ENCODE data around the gene ADM5. TPM values are rescaled to one million over a fixed set of nuclear protein-coding genes. Genes with fewer than 3 reads are reported as not detected.
"Not testable (repeated sequence)": the region's sequence is repeated elsewhere in the genome, so short reads cannot be mapped to it uniquely, and the experiment has no call there.

ADM5 gene
- total RNA-seq, 2 experiments from 2014 or later = 4.1 to 4.3 TPM

DNA sequence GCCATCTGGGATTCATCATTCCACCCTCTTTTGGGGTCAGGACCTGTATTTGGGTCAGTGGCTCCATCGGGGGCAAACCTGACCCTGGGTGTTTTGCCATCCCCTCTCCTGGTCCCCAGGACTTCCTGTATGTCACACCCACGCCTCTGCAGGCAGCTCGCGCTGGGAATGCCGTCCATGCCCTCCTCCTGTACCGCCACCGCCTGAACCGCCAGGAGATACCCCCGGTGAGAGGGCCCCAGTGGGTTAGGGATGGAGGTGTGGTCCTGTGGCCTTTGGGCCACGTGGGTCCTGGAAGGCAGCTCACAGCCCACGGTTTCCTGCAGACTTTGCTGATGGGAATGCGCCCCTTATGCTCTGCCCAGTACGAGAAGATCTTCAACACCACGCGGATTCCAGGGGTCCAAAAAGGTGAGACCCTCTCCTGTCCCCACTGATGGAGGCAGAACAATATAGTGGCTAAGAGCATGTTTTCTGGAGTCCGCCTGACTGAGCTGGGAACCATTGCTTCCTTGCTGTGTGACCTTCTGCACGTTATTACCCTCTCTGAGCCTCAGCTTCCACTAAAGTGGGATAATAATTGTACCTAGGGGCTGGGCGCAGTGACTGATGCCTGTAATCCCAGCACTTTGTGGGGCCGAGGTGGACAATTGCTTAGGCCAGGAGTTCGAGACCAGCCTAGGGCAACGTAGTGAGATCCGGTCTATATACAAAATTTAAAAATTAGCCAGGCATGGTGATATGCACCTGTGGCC lies 15.7 kb downstream of the ADM5 start:
- Mint-ChIP-seq H3K27ac (no peak overlapping the region), H3K36me3 (no peaks in the 10 kb centered on the region), H3K27me3 (peaks cover 4% of the 10 kb centered on the region), H3K4me1 (no peaks in the 10 kb centered on the region), H3K4me3 (no peak overlapping the region), H3K9me3 (no peaks in the 10 kb centered on the region)
- ATAC-seq (ENCODE audit: low read depth) (no peak), DNase-seq (no peak)
- POLR2A ChIA-PET = interaction anchor here (0.5 kb wide), 1 partner anchor 17 kb away, joined by 4 read pairs; no protein-coding TSS in a partner anchor

- ATAC-seq (ENCODE audit: low read depth) (no peak), DNase-seq (no peak)
- no peaks in the 10 kb centered on the region for H3K9me3 Mint-ChIP-seq
- H3K4me3 Mint-ChIP-seq = no peak overlapping the region
- POLR2A ChIA-PET = no interaction called here
- H3K4me1 Mint-ChIP-seq = no peaks in the 10 kb centered on the region
- no peak overlapping the region for H3K27ac Mint-ChIP-seq
- H3K36me3 Mint-ChIP-seq = no peaks in the 10 kb centered on the region
- H3K27me3 Mint-ChIP-seq = peaks cover 7% of the 10 kb centered on the region
Measured at GRCh38 chr19:49705919-49706318, 16.5 kb downstream of the ADM5 start.

- Mint-ChIP-seq H3K27me3 (peaks cover 6% of the 10 kb centered on the region), H3K36me3 (no peaks in the 10 kb centered on the region), H3K9me3 (no peaks in the 10 kb centered on the region), H3K4me1 (no peaks in the 10 kb centered on the region), H3K27ac (no peak overlapping the region), H3K4me3 (no peak overlapping the region)
- no peak for DNase-seq
- POLR2A ChIA-PET = no interaction called here
- ATAC-seq (ENCODE audit: low read depth) = no peak
Measured at GRCh38 chr19:49710372-49710951, 21.1 kb downstream of the ADM5 start.

DNA sequence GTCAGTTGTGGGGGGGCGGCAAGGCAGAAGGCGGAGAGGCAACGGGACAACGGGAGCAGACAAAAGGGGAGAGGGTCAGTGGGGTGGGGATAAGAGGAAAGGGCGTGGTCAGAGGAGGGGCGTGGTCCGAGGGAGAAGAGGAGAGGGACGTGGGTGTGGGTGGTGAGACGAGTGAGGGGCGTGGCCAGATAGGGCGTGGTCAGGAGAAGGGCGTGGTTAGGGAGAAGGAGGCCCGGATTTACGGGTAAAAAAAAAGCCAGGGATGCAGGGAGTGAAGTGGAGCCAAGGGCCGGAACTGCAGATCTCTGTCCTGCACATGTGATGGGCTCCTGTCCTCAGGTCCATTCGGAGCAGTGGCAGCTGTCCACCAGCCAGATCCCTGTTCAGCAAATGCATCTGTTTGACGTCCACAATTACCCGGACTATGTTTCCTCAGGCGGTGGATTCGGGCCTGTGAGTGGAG lies 23.0 kb downstream of the ADM5 start:
- H3K27ac Mint-ChIP-seq = no peak overlapping the region
- no peak for DNase-seq
- no peak for ATAC-seq (ENCODE audit: low read depth)
- H3K4me1 Mint-ChIP-seq = peaks cover 4% of the 10 kb centered on the region
- no peak overlapping the region for H3K4me3 Mint-ChIP-seq
- no peaks in the 10 kb centered on the region for H3K9me3 Mint-ChIP-seq
- POLR2A ChIA-PET = no interaction called here
- H3K36me3 Mint-ChIP-seq = no peaks in the 10 kb centered on the region
- peaks cover 6% of the 10 kb centered on the region for H3K27me3 Mint-ChIP-seq

DNA sequence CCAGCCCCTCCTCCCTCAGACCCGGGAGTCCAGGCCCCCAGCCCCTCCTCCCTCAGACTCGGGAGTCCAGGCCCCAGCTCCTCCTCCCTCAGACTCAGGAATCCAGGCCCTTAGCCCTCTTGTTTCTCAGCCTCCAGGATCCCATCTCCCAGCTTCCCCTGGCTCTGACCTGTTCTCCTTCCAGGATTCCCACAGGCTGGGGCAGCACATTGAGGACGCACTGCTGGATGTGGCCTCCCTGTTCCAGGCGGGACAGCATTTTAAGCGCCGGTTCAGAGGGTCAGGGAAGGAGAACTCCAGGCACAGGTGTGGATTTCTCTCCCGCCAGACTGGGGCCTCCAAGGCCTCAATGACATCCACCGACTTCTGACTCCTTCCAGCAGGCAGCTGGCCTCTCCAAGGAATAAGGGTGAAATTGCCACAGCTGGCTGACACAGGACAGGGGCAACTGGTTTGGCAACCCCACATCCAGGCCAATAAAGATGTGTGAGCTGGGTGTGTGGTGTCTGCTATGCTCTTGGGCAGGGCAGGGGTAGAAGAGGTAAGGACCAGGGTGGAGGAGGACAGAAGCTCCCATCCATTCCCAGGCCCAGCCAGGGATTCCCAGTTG lies 23.9 kb downstream of the ADM5 start:
- Mint-ChIP-seq H3K4me1 (peaks cover 6% of the 10 kb centered on the region), H3K27me3 (peaks cover 6% of the 10 kb centered on the region), H3K36me3 (no peaks in the 10 kb centered on the region), H3K9me3 (no peaks in the 10 kb centered on the region), H3K27ac (no peak overlapping the region), H3K4me3 (no peak overlapping the region)
- DNase-seq (no peak), ATAC-seq (ENCODE audit: low read depth) (no peak)
- POLR2A ChIA-PET = no interaction called here

DNA sequence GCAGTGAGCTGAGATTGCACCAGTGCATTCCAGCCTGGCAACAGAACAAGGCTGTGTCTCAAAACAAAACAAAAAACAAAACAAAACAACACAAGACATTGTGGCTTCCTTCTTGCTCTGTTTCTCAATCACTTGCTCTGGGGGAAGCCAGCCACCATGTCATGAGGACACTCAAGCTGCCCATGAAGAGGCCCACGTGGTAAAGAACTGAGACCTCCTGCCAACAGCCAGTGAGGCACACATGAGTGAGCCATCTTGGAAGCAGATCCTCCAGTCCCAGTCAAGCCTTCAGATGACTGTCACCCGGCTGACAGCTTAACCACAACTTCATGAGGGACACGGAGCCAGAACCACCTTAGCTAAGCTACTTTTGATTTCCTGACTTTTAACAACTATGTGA lies 26.8 kb downstream of the ADM5 start:
- ATAC-seq (ENCODE audit: low read depth) = no peak
- POLR2A ChIA-PET = interaction anchor here (1.3 kb wide), 1 partner anchor 103 kb away, joined by 4 read pairs; the partner anchor contains the start of gene MED25
- no peak overlapping the region for H3K27ac Mint-ChIP-seq
- H3K4me3 Mint-ChIP-seq = no peak overlapping the region
- no peak for DNase-seq
- H3K27me3 Mint-ChIP-seq = peaks cover 2% of the 10 kb centered on the region
- H3K4me1 Mint-ChIP-seq = peaks cover 8% of the 10 kb centered on the region
- no peaks in the 10 kb centered on the region for H3K36me3 Mint-ChIP-seq
- no peaks in the 10 kb centered on the region for H3K9me3 Mint-ChIP-seq

- Mint-ChIP-seq H3K4me3 (peak overlapping the region; percentile 35), H3K9me3 (no peaks in the 10 kb centered on the region), H3K27me3 (no peaks in the 10 kb centered on the region), H3K36me3 (no peaks in the 10 kb centered on the region), H3K27ac (peak overlapping the region; percentile 54), H3K4me1 (peaks cover 8% of the 10 kb centered on the region)
- POLR2A ChIA-PET = interaction anchor here (1.6 to 2.2 kb wide), 2 partner anchors 42 to 129 kb away, joined by 4 to 5 read pairs; partner anchors contain the start of gene PRMT1
- DNase-seq (no peak), ATAC-seq (ENCODE audit: low read depth) (no peak)
Measured at GRCh38 chr19:49718511-49718910, 29.1 kb downstream of the ADM5 start.

- Mint-ChIP-seq H3K4me3 (no peak overlapping the region), H3K9me3 (no peaks in the 10 kb centered on the region), H3K27ac (peak overlapping the region; percentile 24), H3K36me3 (no peaks in the 10 kb centered on the region), H3K4me1 (peaks cover 8% of the 10 kb centered on the region), H3K27me3 (no peaks in the 10 kb centered on the region)
- POLR2A ChIA-PET = interaction anchor here (2.2 kb wide), 1 partner anchor 129 kb away, joined by 5 read pairs; no protein-coding TSS in a partner anchor
- no peak for DNase-seq
- no peak for ATAC-seq (ENCODE audit: low read depth)
Measured at GRCh38 chr19:49718991-49719390, 29.6 kb downstream of the ADM5 start.

GRCh38 chr19:49719420-49719819 lies 30.0 kb downstream of the ADM5 start:
- not testable (repeated sequence) for H3K36me3 Mint-ChIP-seq; H3K27ac Mint-ChIP-seq; H3K4me1 Mint-ChIP-seq; DNase-seq; H3K9me3 Mint-ChIP-seq; H3K27me3 Mint-ChIP-seq; ATAC-seq (ENCODE audit: low read depth); H3K4me3 Mint-ChIP-seq
- POLR2A ChIA-PET = interaction anchor here (0.7 kb wide), 1 partner anchor 132 kb away, joined by 4 read pairs; the partner anchor contains the start of gene PTOV1

DNA sequence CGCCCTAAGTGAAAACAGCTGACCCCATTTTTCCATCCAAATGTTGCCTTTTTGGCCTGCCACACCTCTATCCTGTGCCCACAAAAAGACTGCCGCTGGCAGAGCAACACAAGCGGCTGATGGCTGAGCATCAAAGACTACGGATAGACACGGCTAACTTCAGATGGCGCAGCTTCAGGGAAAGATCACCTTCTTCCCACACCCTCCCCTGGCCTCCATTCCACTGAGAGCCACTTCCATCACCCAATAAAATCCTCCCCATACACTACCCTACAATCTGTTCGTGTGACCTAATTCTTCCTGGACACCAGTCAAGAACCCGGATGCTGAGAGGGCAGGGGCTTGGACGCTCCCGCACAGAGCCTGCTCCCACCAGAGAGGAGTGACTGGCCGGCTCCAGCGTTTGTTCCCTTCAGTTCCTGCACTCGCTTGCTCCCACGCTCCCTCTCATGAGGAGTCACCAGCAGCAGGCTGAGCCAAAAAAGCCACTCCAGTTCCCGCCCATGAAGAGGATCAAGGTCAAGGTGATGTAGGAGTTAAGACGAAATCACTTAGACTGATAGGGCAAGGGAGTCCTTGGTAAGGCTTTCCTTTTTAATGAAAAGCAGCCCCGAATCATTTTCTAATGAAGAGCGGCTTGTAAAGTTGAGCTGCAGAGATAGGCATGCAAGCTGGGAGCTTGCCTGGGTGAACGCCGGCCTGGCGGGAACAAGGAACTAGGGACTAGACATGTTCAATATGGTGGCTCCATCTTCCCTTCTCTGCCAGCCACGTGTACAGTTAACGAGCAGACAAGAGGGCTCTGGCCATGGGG lies 38.0 kb downstream of the ADM5 start:
- POLR2A ChIA-PET = no interaction called here
- Mint-ChIP-seq H3K36me3 (no peaks in the 10 kb centered on the region), H3K9me3 (no peaks in the 10 kb centered on the region), H3K4me3 (no peak overlapping the region), H3K27me3 (no peaks in the 10 kb centered on the region), H3K27ac (no peak overlapping the region), H3K4me1 (peaks cover 3% of the 10 kb centered on the region)
- ATAC-seq (ENCODE audit: low read depth) = no peak
- no peak for DNase-seq

DNA sequence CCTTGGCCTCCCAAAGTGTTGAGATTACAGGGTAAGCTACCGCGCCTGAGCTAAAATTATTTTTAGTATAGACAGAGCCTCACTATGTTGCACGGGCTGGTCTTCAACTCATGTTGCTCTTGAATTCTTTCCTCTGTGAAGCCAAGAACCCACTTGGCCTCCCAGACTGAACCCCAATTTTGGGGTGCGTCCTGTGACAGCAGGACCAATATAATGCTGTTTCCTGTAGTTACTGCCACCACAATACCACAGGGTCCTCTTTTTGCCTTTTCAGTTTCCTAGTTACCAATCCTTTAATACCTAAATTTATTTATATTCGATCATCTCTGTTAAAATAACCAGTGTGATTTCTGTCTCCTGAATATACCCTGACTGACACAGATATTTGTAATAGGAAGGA lies 40.8 kb downstream of the ADM5 start:
- Mint-ChIP-seq H3K27ac (no peak overlapping the region), H3K27me3 (no peaks in the 10 kb centered on the region), H3K9me3 (no peaks in the 10 kb centered on the region), H3K36me3 (no peaks in the 10 kb centered on the region), H3K4me3 (no peak overlapping the region), H3K4me1 (peaks cover 3% of the 10 kb centered on the region)
- ATAC-seq (ENCODE audit: low read depth) (no peak), DNase-seq (no peak)
- POLR2A ChIA-PET = interaction anchor here (0.6 kb wide), 1 partner anchor 39 kb away, joined by 3 read pairs; the partner anchor contains the start of gene CPT1C

GRCh38 chr19:49738268-49738667 lies 48.9 kb downstream of the ADM5 start:
- DNase-seq = no peak
- Mint-ChIP-seq H3K9me3 (no peaks in the 10 kb centered on the region), H3K27me3 (no peaks in the 10 kb centered on the region), H3K4me3 (no peak overlapping the region), H3K36me3 (peaks cover 2% of the 10 kb centered on the region), H3K4me1 (peaks cover 5% of the 10 kb centered on the region), H3K27ac (no peak overlapping the region)
- POLR2A ChIA-PET = no interaction called here
- ATAC-seq (ENCODE audit: low read depth) = no peak

DNA sequence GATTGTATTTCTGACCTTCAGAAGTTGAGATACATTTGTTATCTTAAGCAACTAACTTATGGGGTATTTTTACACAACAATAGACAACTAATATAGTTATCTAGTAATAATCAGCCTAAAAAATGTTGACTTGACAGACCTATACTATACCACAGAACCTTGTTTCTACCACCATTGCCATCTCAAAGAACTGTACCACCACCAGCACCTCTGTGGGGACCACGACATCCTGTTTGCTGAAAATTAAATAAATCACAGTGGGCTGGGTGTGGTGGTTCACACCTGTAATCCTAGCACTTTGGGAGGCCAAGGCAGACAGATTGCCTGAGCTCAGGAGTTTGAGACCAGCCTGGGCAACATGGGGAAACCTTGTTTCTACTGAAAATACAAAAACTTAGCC lies 49.7 kb downstream of the ADM5 start:
- DNase-seq = no peak
- H3K4me3 Mint-ChIP-seq = no peak overlapping the region

More for the DNA sequence above, 49.7 kb downstream of the ADM5 start:
- no peak overlapping the region for H3K27ac Mint-ChIP-seq
- ATAC-seq (ENCODE audit: low read depth) = no peak
- peaks cover 5% of the 10 kb centered on the region for H3K4me1 Mint-ChIP-seq
- POLR2A ChIA-PET = no interaction called here
- no peaks in the 10 kb centered on the region for H3K9me3 Mint-ChIP-seq
- H3K36me3 Mint-ChIP-seq = peaks cover 2% of the 10 kb centered on the region
- no peaks in the 10 kb centered on the region for H3K27me3 Mint-ChIP-seq
